Activated CD4-positive, alpha-beta memory T cell treated with anti-CD3 and anti-CD28 coated beads, Interleukin-2, amount 10 ng/mL, durations not matched to agents 7 days and 5 days (primary cell): Measurements from ENCODE around the gene CAMKMT. TPM values are rescaled to one million over a fixed set of nuclear protein-coding genes. Genes with fewer than 3 reads are reported as not detected.

ENCODE experiments used
- CTCF ChIA-PET: fragments of 350-600 bp; sonication (Branson Sonifier 250); formaldehyde crosslinking; loops from one replicate; lab custom pipeline; 2021; ENCODE audit warnings: antibody characterized with exemption, inconsistent platforms; lab: Charles Lee
- POLR2A ChIA-PET: fragments of 350-600 bp; sonication (Branson Sonifier 250); formaldehyde crosslinking; loops from one replicate; lab custom pipeline; 2021; ENCODE audit warnings: antibody characterized with exemption; lab: Charles Lee
- DNase-seq: peaks from one replicate; pipeline ENCODE4 v3.0.0-alpha.2; 2020
- H3K27ac Mint-ChIP-seq: one replicate; pipeline ENCODE4 v1.8.0; 2021; ENCODE audit warnings: mild to moderate bottlenecking, mixed read lengths
- H3K27me3 Mint-ChIP-seq: one replicate; pipeline ENCODE4 v1.8.0; 2021; ENCODE audit warnings: mixed read lengths
- H3K36me3 Mint-ChIP-seq: one replicate; pipeline ENCODE4 v1.8.0; 2021; ENCODE audit warnings: low read depth, mixed read lengths
- H3K4me1 Mint-ChIP-seq: one replicate; pipeline ENCODE4 v1.8.0; 2021; ENCODE audit warnings: mixed read lengths
- H3K4me3 Mint-ChIP-seq: one replicate; pipeline ENCODE4 v1.8.0; 2021; ENCODE audit warnings: mild to moderate bottlenecking, mixed read lengths
- H3K9me3 Mint-ChIP-seq: one replicate; pipeline ENCODE4 v1.8.0; 2021; ENCODE audit warnings: mixed read lengths
- total RNA-seq, 2 experiments: library from RNA; stranded (reverse); gene quantifications; one replicate each; pipeline ENCODE4 v1.2.3, GENCODE V29; 2021

CAMKMT gene
- total RNA-seq, 2 experiments from 2014 or later = 11.6 to 12.0 TPM

GRCh38 chr2:44531289-44531688 lies 169.5 kb downstream of the CAMKMT start:
- DNase-seq = no peak
- Mint-ChIP-seq H3K4me3 (no peak overlapping the region), H3K9me3 (no peaks in the 10 kb centered on the region), H3K27ac (no peak overlapping the region), H3K36me3 (peaks cover 2% of the 10 kb centered on the region), H3K27me3 (no peaks in the 10 kb centered on the region), H3K4me1 (no peaks in the 10 kb centered on the region)
- POLR2A ChIA-PET = no interaction called here
- CTCF ChIA-PET = no interaction called here

GRCh38 chr2:44532031-44532430 lies 170.3 kb downstream of the CAMKMT start:
- no peak for DNase-seq
- H3K9me3 Mint-ChIP-seq = no peaks in the 10 kb centered on the region
- no peaks in the 10 kb centered on the region for H3K4me1 Mint-ChIP-seq
- H3K36me3 Mint-ChIP-seq = peaks cover 2% of the 10 kb centered on the region
- ChIA-PET POLR2A (no interaction called here), CTCF (interaction anchor here (0.9 kb wide), 1 partner anchor 53 kb away, joined by 4 read pairs; no protein-coding TSS in a partner anchor)
- no peak overlapping the region for H3K4me3 Mint-ChIP-seq
- H3K27ac Mint-ChIP-seq = no peak overlapping the region
- H3K27me3 Mint-ChIP-seq = no peaks in the 10 kb centered on the region

- POLR2A ChIA-PET = no interaction called here
- no peak for DNase-seq
- no peaks in the 10 kb centered on the region for H3K9me3 Mint-ChIP-seq
- no peak overlapping the region for H3K4me3 Mint-ChIP-seq
- H3K27me3 Mint-ChIP-seq = no peaks in the 10 kb centered on the region
- peaks cover 2% of the 10 kb centered on the region for H3K36me3 Mint-ChIP-seq
- no peaks in the 10 kb centered on the region for H3K4me1 Mint-ChIP-seq
- no peak overlapping the region for H3K27ac Mint-ChIP-seq
- CTCF ChIA-PET = no interaction called here
These were observed 171.8 kb downstream of the CAMKMT start for GRCh38 chr2:44533508-44533907.

GRCh38 chr2:44535376-44535775 lies 173.6 kb downstream of the CAMKMT start:
- CTCF ChIA-PET = no interaction called here
- no peaks in the 10 kb centered on the region for H3K4me1 Mint-ChIP-seq
- no peak overlapping the region for H3K4me3 Mint-ChIP-seq

GRCh38 chr2:44537264-44537663 lies 175.5 kb downstream of the CAMKMT start:
- H3K9me3 Mint-ChIP-seq = no peaks in the 10 kb centered on the region
- peaks cover 2% of the 10 kb centered on the region for H3K36me3 Mint-ChIP-seq
- H3K27ac Mint-ChIP-seq = no peak overlapping the region
- ChIA-PET POLR2A (no interaction called here), CTCF (no interaction called here)
- H3K27me3 Mint-ChIP-seq = no peaks in the 10 kb centered on the region
- DNase-seq = no peak
- no peak overlapping the region for H3K4me3 Mint-ChIP-seq
- no peaks in the 10 kb centered on the region for H3K4me1 Mint-ChIP-seq

More at GRCh38 chr2:44535376-44535775, 173.6 kb downstream of the CAMKMT start:
- Mint-ChIP-seq H3K27ac (no peak overlapping the region), H3K9me3 (no peaks in the 10 kb centered on the region), H3K36me3 (peaks cover 2% of the 10 kb centered on the region), H3K27me3 (no peaks in the 10 kb centered on the region)
- POLR2A ChIA-PET = no interaction called here
- no peak for DNase-seq

- Mint-ChIP-seq H3K27ac (no peak overlapping the region), H3K36me3 (no peaks in the 10 kb centered on the region), H3K27me3 (no peaks in the 10 kb centered on the region), H3K9me3 (no peaks in the 10 kb centered on the region), H3K4me3 (no peak overlapping the region), H3K4me1 (no peaks in the 10 kb centered on the region)
- DNase-seq = no peak
- ChIA-PET CTCF (no interaction called here), POLR2A (no interaction called here)
These were observed 180.8 kb downstream of the CAMKMT start for GRCh38 chr2:44542520-44542919.

GRCh38 chr2:44543773-44544725 lies 182.3 kb downstream of the CAMKMT start:
- Mint-ChIP-seq H3K27ac (no peak overlapping the region), H3K4me3 (no peak overlapping the region), H3K4me1 (no peaks in the 10 kb centered on the region), H3K9me3 (no peaks in the 10 kb centered on the region), H3K27me3 (no peaks in the 10 kb centered on the region), H3K36me3 (no peaks in the 10 kb centered on the region)
- no peak for DNase-seq
- CTCF ChIA-PET = interaction anchor here (0.8 kb wide), 1 partner anchor 64 kb away, joined by 3 read pairs; no protein-coding TSS in a partner anchor
- POLR2A ChIA-PET = no interaction called here

GRCh38 chr2:44545005-44545404 lies 183.3 kb downstream of the CAMKMT start:
- Mint-ChIP-seq H3K4me3 (no peak overlapping the region), H3K36me3 (no peaks in the 10 kb centered on the region), H3K27ac (no peak overlapping the region), H3K9me3 (no peaks in the 10 kb centered on the region), H3K4me1 (peaks cover 3% of the 10 kb centered on the region), H3K27me3 (no peaks in the 10 kb centered on the region)
- DNase-seq = no peak
- POLR2A ChIA-PET = no interaction called here
- CTCF ChIA-PET = interaction anchor here (0.8 kb wide), 1 partner anchor 65 kb away, joined by 3 read pairs; no protein-coding TSS in a partner anchor

- ChIA-PET POLR2A (no interaction called here), CTCF (interaction anchor here (0.5 kb wide), 1 partner anchor 513 kb away, joined by 3 read pairs; no protein-coding TSS in a partner anchor)
These were observed 184.8 kb downstream of the CAMKMT start for GRCh38 chr2:44546459-44547127.

GRCh38 chr2:44547718-44548117 lies 186.0 kb downstream of the CAMKMT start:
- H3K4me1 Mint-ChIP-seq = peaks cover 7% of the 10 kb centered on the region
- H3K36me3 Mint-ChIP-seq = no peaks in the 10 kb centered on the region
- H3K27ac Mint-ChIP-seq = no peak overlapping the region
- H3K27me3 Mint-ChIP-seq = no peaks in the 10 kb centered on the region
- POLR2A ChIA-PET = no interaction called here
- CTCF ChIA-PET = no interaction called here
- no peaks in the 10 kb centered on the region for H3K9me3 Mint-ChIP-seq
- DNase-seq = no peak
- H3K4me3 Mint-ChIP-seq = no peak overlapping the region

More at GRCh38 chr2:44546459-44547127, 184.8 kb downstream of the CAMKMT start:
- Mint-ChIP-seq H3K4me1 (peaks cover 7% of the 10 kb centered on the region), H3K27ac (no peak overlapping the region), H3K9me3 (no peaks in the 10 kb centered on the region), H3K4me3 (no peak overlapping the region), H3K36me3 (no peaks in the 10 kb centered on the region), H3K27me3 (no peaks in the 10 kb centered on the region)
- no peak for DNase-seq

- POLR2A ChIA-PET = no interaction called here
- Mint-ChIP-seq H3K4me3 (no peak overlapping the region), H3K27ac (no peak overlapping the region), H3K27me3 (no peaks in the 10 kb centered on the region), H3K9me3 (no peaks in the 10 kb centered on the region), H3K4me1 (peaks cover 7% of the 10 kb centered on the region), H3K36me3 (no peaks in the 10 kb centered on the region)
- no peak for DNase-seq
- CTCF ChIA-PET = no interaction called here
These were observed 186.7 kb downstream of the CAMKMT start for GRCh38 chr2:44548221-44549098.

- Mint-ChIP-seq H3K4me3 (no peak overlapping the region), H3K9me3 (peaks cover 1% of the 10 kb centered on the region), H3K27me3 (no peaks in the 10 kb centered on the region), H3K27ac (no peak overlapping the region), H3K4me1 (peaks cover 7% of the 10 kb centered on the region), H3K36me3 (no peaks in the 10 kb centered on the region)
- POLR2A ChIA-PET = no interaction called here
- CTCF ChIA-PET = no interaction called here
- no peak for DNase-seq
These were observed 187.3 kb downstream of the CAMKMT start for GRCh38 chr2:44549099-44549471.
